Colonic mucosa (tissue), 4 donors: Measurements from ENCODE around the gene GNPTAB. TPM values are rescaled to one million over a fixed set of nuclear protein-coding genes. Genes with fewer than 3 reads are reported as not detected.

Experiments used
- DNase-seq: peaks from one replicate; pipeline ENCODE4 v3.0.0-alpha.2; 2020
- H3K27ac ChIP-seq: fragments of 200-600 bp; one replicate; pipeline ENCODE4 v1.8.0; 2021
- H3K27me3 ChIP-seq: fragments of 200-600 bp; one replicate; pipeline ENCODE4 v1.8.0; 2021
- H3K36me3 ChIP-seq: fragments of 200-600 bp; one replicate; pipeline ENCODE4 v1.8.0; 2021
- H3K4me1 ChIP-seq: fragments of 200-600 bp; one replicate; pipeline ENCODE4 v1.8.0; 2021; ENCODE audit warnings: mild to moderate bottlenecking
- H3K4me3 ChIP-seq: fragments of 200-600 bp; one replicate; pipeline ENCODE4 v1.8.0; 2021
- H3K9ac ChIP-seq, 2 donors: one replicate each; pipeline ENCODE4 v1.7.0; 2013; ENCODE audit warnings: control low read depth in 2 of 2, low read depth in 2 of 2, low read length in 2 of 2
- H3K9me3 ChIP-seq: fragments of 200-600 bp; one replicate; pipeline ENCODE4 v1.8.0; 2021
- CTCF ChIP-seq: fragments of 200-600 bp; IDR thresholded peaks from one replicate; pipeline ENCODE4 v1.8.0; 2022; ENCODE audit warnings: antibody characterized with exemption, mild to moderate bottlenecking
- intact Hi-C: fragments of 100-400 bp; cut with DNase I; formaldehyde crosslinking; loops from one replicate; pipeline ENCODE4 v1.14.1; 2022
- total RNA-seq, 2 donors: library from RNA; stranded (reverse); fragmentation: NEBNext Ultra II Directional in 1 of 2; extraction: Animal tissue kit (Norgen Biotek cat#: 25700) in 1 of 2; gene quantifications; one replicate each; pipeline ENCODE4 v1.2.1, GENCODE V29; 2021
- donor health status: healthy.
- donor health status: DM: no; HTN: no; CAD: no.
- donor health status: DM: no; HTN: no; CAD: no.

The GNPTAB gene
- total RNA-seq, 2 donors from 2014 or later: 49.1 to 103 TPM

DNA sequence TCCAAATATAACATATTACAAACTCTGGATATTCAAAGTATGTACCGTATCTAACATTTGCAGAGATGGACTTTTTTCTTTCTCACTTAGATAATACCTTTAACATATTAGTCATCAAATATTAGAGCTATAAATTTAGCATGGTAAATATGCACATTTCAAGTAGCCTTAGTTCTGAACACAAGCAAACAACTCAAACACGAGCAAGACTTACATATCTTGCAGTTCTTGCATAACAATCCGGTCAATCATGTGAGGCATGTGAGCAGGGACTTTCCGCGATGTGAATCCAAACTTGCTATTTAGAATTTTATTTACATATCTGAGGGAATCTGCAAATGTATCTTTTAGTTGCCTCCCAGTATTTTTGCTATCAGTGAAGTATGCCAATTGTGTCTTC, 69.4 kb downstream of the GNPTAB start:
- no peaks in the 10 kb centered on the region for H3K27me3 ChIP-seq
- no peak for TF ChIP-seq CTCF
- H3K4me1 ChIP-seq: no peaks in the 10 kb centered on the region
- no peak overlapping the region for H3K4me3 ChIP-seq
- no peaks in the 10 kb centered on the region for H3K36me3 ChIP-seq
- no peaks in the 10 kb centered on the region for H3K9me3 ChIP-seq
- DNase-seq: no peak
- intact Hi-C loops: no loop called here
- no peak overlapping the region for H3K27ac ChIP-seq
- no peak overlapping the region for H3K9ac ChIP-seq

DNA sequence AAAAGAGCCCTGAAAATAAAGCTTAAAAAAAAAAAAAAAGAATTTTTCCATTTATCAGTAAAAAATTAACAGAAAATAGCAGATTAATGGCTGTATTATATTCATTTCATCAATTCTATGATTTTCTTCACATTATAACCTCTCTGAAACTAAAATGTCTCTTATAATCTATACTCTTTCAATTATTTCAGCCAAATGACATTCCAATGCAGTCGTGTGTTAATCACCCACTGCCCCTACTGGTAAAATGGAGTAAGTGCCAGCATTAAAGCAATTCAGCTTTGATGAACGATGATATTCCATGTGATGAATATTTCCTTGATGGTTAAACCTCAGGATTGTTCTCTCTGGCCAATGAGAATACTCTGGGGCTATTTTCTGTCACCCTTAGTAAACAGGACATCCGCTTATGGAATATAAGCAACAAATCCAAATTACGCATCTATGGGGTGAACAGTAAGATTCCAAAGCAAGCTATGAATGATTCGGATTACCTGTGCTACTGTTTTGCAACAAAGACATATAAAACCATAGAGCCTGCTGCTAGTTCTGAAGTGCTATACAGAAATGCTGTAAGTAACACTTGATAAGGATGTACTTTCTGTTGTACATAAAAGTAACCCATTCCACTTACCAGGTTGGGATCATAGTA, 71.2 kb downstream of the GNPTAB start:
- intact Hi-C loops: no loop called here
- peak; percentile 57 for TF ChIP-seq CTCF
- Histone ChIP-seq H3K9ac (no peak overlapping the region), H3K4me1 (no peaks in the 10 kb centered on the region), H3K27ac (no peak overlapping the region), H3K27me3 (no peaks in the 10 kb centered on the region), H3K4me3 (no peak overlapping the region), H3K9me3 (no peaks in the 10 kb centered on the region), H3K36me3 (no peaks in the 10 kb centered on the region)
- DNase-seq: no peak

- H3K9me3 ChIP-seq: no peaks in the 10 kb centered on the region
- intact Hi-C loops: no loop called here
- H3K4me1 ChIP-seq: no peaks in the 10 kb centered on the region
- TF ChIP-seq CTCF: no peak
- no peaks in the 10 kb centered on the region for H3K27me3 ChIP-seq
- no peak for DNase-seq
- no peak overlapping the region for H3K4me3 ChIP-seq
- no peak overlapping the region for H3K9ac ChIP-seq
- H3K27ac ChIP-seq: no peak overlapping the region
- H3K36me3 ChIP-seq: peaks cover 5% of the 10 kb centered on the region
These were observed 80.6 kb downstream of the GNPTAB start for GRCh38 chr12:101750152-101750551.

GRCh38 chr12:101749657-101750056, 81.1 kb downstream of the GNPTAB start:
- Histone ChIP-seq H3K27me3 (no peaks in the 10 kb centered on the region), H3K4me3 (no peak overlapping the region), H3K9me3 (no peaks in the 10 kb centered on the region), H3K36me3 (peaks cover 5% of the 10 kb centered on the region), H3K9ac (no peak overlapping the region), H3K27ac (no peak overlapping the region), H3K4me1 (no peaks in the 10 kb centered on the region)
- intact Hi-C loops: no loop called here
- TF ChIP-seq CTCF: no peak
- no peak for DNase-seq

DNA sequence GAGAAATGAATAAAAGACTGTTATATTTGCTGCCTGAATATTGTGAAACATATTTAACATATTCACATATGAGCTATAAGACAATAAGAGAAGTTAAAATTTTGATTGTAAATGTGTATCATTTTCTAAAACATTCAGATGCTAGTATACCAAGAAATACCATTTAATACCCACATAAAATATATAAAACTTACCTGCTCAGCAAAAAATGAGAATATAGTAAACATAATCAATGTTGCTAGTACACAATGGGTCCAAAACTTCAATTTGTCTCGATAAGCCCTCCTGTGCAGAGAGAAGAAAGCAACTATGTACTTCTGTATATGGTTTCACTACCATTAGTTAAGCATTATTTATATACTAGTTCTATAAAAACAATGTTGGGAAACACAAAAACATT, 81.9 kb downstream of the GNPTAB start:
- no peaks in the 10 kb centered on the region for H3K27me3 ChIP-seq
- H3K36me3 ChIP-seq: peaks cover 5% of the 10 kb centered on the region
- no peak for DNase-seq
- H3K9me3 ChIP-seq: no peaks in the 10 kb centered on the region
- H3K27ac ChIP-seq: no peak overlapping the region
- H3K9ac ChIP-seq: no peak overlapping the region
- intact Hi-C loops: no loop called here
- no peaks in the 10 kb centered on the region for H3K4me1 ChIP-seq
- no peak overlapping the region for H3K4me3 ChIP-seq
- no peak for TF ChIP-seq CTCF
